Body of pancreas (tissue), 4 donors: ENCODE results near the gene PGAP1. TPM values are rescaled to one million over a fixed set of nuclear protein-coding genes. Genes with fewer than 3 reads are reported as not detected.

Experiments
- ATAC-seq: fragments of 150-250 bp; one replicate; pipeline ENCODE4 v1.9.1; 2016
- DNase-seq, 4 donors: peaks; one replicate each; pipeline ENCODE4 v3.0.0-alpha.2; 2019
- H3K27ac ChIP-seq, 4 donors: fragments of 200-600 bp; sonication (generic); 1 replicate in 3 of 4; 2 replicates in 1 of 4; pipeline versions ENCODE4 v1.5.1 to v1.6.1; 2016 to 2019; ENCODE audit warnings: mild to moderate bottlenecking in 1 of 4, mixed read lengths in 1 of 4, moderate library complexity in 1 of 4
- H3K27me3 ChIP-seq, 2 donors: fragments of 200-600 bp; sonication (generic); one replicate each; pipeline ENCODE4 v1.6.0; 2016; ENCODE audit warnings: mild to moderate bottlenecking in 1 of 2
- H3K36me3 ChIP-seq, 2 donors: fragments of 200-600 bp; sonication (generic); replicated peaks in 1 of 2; 2 replicates each; pipeline ENCODE4 v1.5.1; 2016; ENCODE audit warnings: low read depth in 2 of 2; ENCODE audit not compliant: insufficient read depth in 1 of 2
- H3K4me1 ChIP-seq: fragments of 200-600 bp; sonication (generic); one replicate; pipeline ENCODE4 v1.6.0; 2016
- H3K4me3 ChIP-seq, 2 donors: fragments of 200-600 bp; sonication (generic); 1 replicate in 1 of 2; 2 replicates in 1 of 2; pipeline ENCODE4 v1.5.1; 2016 to 2019
- H3K9me3 ChIP-seq, 3 donors: fragments of 200-600 bp; sonication (generic); 1 replicate in 2 of 3; 2 replicates in 1 of 3; pipeline ENCODE4 v1.5.1; 2016
- CTCF ChIP-seq, 7 experiments: fragments of 450-650 bp in 4 of 7; fragments of 200-600 bp in 3 of 7; sonication (generic) in 3 of 7; IDR thresholded peaks; one replicate each; pipeline ENCODE4 v1.5.1; 2016 to 2019; ENCODE audit warnings: antibody characterized with exemption in 7 of 7
- POLR2A ChIP-seq, 3 donors: fragments of 450-650 bp; IDR thresholded peaks; one replicate each; pipeline ENCODE4 v1.6.1; 2016; ENCODE audit warnings: antibody characterized with exemption in 3 of 3, mild to moderate bottlenecking in 2 of 3
- WGBS, 2 donors: methylation state at CpG; one replicate each; pipeline ENCODE4 v1.1.5; 2017; 5-methylcytosine and 5-hydroxymethylcytosine counted together
- intact Hi-C: fragments of 100-400 bp; cut with DNase I; formaldehyde crosslinking; loops from one replicate; pipeline ENCODE4 v1.15.1; 2023
- total RNA-seq, 2 donors: library from RNA; depleted of rRNA; stranded (reverse); fragments of >200 nt; gene quantifications; one replicate each; pipeline ENCODE4 v1.1.0, GENCODE V29; 2016

Gene PGAP1
- total RNA-seq, 2 donors from 2014 or later, result 15.2 to 24.9 TPM

DNA sequence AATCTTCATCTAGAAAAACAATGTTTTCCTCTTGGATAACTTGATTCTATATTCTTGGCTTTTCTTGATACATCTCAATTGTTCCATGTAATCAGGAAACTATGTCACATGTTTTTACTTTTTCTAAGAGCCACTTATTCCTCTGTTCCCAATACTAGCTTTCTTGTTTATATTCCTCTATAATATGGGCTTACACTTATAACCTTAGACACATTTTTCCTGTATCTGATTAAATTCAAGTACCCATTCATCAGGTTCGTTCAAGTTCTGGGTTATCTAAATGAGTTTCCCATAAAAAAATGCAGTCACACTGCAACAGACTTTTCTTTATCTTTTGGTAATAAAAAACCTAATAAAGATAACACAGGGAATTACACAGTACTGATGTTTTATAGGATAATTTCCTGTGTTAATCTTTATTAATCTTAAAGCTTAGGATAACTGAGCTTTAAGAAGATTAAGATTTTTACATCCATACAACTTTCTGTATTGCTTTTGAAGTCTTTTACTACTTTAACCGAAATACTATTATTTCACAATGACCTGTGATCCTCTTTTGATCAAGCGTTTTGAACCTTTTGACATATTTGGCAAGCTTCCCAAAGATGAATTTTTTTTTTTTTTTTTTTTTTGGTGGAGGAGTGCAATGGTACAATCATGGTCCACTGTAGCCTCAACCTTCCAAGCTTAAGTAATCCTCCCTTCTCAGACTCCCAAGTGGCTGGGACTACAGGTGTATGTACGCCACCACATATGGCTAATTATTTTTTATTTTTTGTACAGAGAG lies 73.0 kb downstream of the PGAP1 start:
- H3K27me3 ChIP-seq, result no peaks in the 10 kb centered on the region
- no peak overlapping the region for H3K27ac ChIP-seq
- no peaks in the 10 kb centered on the region for H3K36me3 ChIP-seq
- TF ChIP-seq CTCF (IDR thresholded peaks at IDR 0.05) (no peak), POLR2A (IDR thresholded peaks at IDR 0.05) (no peak)
- H3K9me3 ChIP-seq, result no peaks in the 10 kb centered on the region
- no peak for DNase-seq
- intact Hi-C loops, result no loop called here
- H3K4me1 ChIP-seq, result no peaks in the 10 kb centered on the region
- H3K4me3 ChIP-seq, result no peak overlapping the region
- WGBS, 2 donors, result 67 to 70% methylated on average over 4 of the region's 4 CpGs
- no peak for ATAC-seq

- Histone ChIP-seq H3K4me3 (no peak overlapping the region), H3K36me3 (no peaks in the 10 kb centered on the region)
- 65 to 84% methylated on average over 1 of the region's 1 CpG for WGBS, 2 donors
Measured at GRCh38 chr2:196851088-196851487, 75.4 kb downstream of the PGAP1 start.

DNA sequence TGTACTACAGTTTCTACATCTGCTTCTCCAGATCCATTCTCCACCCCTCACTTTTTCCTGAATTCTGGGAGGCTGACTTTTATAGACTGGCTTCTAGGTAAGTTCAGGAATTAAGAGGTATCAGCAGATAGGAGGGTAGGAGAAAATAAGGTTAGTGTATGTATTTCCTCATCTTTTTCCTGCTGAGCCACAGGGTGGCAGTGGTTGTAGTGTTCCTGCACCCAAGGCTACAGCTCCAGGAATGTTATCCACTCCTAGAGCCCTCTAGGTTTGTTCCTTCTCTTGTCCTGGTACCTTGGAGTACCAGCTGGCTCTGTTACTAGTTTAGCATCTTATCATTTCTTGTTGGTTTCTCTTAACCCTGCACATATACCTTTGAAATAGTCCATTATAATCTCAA lies 76.6 kb downstream of the PGAP1 start:
- Histone ChIP-seq H3K4me3 (no peak overlapping the region), H3K9me3 (no peaks in the 10 kb centered on the region), H3K36me3 (no peaks in the 10 kb centered on the region), H3K27me3 (no peaks in the 10 kb centered on the region), H3K27ac (no peak overlapping the region), H3K4me1 (no peaks in the 10 kb centered on the region)
- DNase-seq (peak in 3 of 4 donors; percentile 10 to 35 (median 14)), ATAC-seq (peak; percentile 58)
- TF ChIP-seq CTCF (IDR thresholded peaks at IDR 0.05), result peak in 4 of 7 experiments; percentile 12 to 42 (median 33)
- TF ChIP-seq POLR2A (IDR thresholded peaks at IDR 0.05), result no peak
- intact Hi-C loops, result no loop called here

More at GRCh38 chr2:196851088-196851487, 75.4 kb downstream of the PGAP1 start:
- intact Hi-C loops, result no loop called here
- TF ChIP-seq CTCF (IDR thresholded peaks at IDR 0.05), result no peak
- TF ChIP-seq POLR2A (IDR thresholded peaks at IDR 0.05), result no peak
- H3K4me1 ChIP-seq, result no peaks in the 10 kb centered on the region
- DNase-seq, result no peak
- no peaks in the 10 kb centered on the region for H3K9me3 ChIP-seq
- H3K27ac ChIP-seq, result no peak overlapping the region
- no peaks in the 10 kb centered on the region for H3K27me3 ChIP-seq
- ATAC-seq, result no peak

DNA sequence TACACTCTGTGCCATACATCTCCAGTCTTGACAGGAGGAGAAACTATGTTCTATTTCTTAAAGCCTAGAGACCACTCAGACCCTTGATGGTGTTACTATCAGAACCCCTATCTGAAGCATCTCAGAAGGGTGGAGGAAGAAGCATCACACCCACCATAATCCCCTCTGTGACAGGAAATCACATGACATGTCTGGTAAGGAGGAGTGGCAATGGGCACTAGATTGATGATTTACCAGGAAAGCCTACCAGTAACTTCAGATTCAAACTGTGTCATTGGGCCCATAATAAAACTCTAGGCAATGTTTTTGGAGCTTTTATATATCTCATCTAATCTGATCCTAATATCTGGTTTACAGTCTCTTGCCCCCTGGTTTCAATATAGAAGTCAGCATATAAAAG lies 80.2 kb downstream of the PGAP1 start:
- TF ChIP-seq POLR2A (IDR thresholded peaks at IDR 0.05) (no peak), CTCF (IDR thresholded peaks at IDR 0.05) (no peak)
- Histone ChIP-seq H3K36me3 (peaks cover 0 to 3% of the 10 kb centered on the region in 2 donors), H3K27ac (no peak overlapping the region), H3K9me3 (no peaks in the 10 kb centered on the region), H3K27me3 (no peaks in the 10 kb centered on the region), H3K4me1 (no peaks in the 10 kb centered on the region), H3K4me3 (no peak overlapping the region)
- ATAC-seq (no peak), DNase-seq (no peak)
- intact Hi-C loops, result no loop called here

GRCh38 chr2:196845371-196845770 lies 81.1 kb downstream of the PGAP1 start:
- intact Hi-C loops, result no loop called here
- DNase-seq (no peak), ATAC-seq (no peak)
- Histone ChIP-seq H3K36me3 (peaks cover 4 to 7% of the 10 kb centered on the region in 2 donors), H3K4me3 (no peak overlapping the region), H3K27me3 (no peaks in the 10 kb centered on the region), H3K4me1 (no peaks in the 10 kb centered on the region), H3K27ac (no peak overlapping the region), H3K9me3 (no peaks in the 10 kb centered on the region)
- WGBS, 2 donors, result 84 to 86% methylated on average over 3 of the region's 3 CpGs
- no peak for TF ChIP-seq POLR2A (IDR thresholded peaks at IDR 0.05)
- no peak for TF ChIP-seq CTCF (IDR thresholded peaks at IDR 0.05)
